ENCODE results near the gene SSTR3. TPM values are rescaled to one million over a fixed set of nuclear protein-coding genes. Genes with fewer than 3 reads are reported as not detected.
"Not testable (repeated sequence)": the region's sequence is repeated elsewhere in the genome, so short reads cannot be mapped to it uniquely, and the experiment has no call there.

Gene SSTR3
- 0.10 TPM for total RNA-seq

DNA sequence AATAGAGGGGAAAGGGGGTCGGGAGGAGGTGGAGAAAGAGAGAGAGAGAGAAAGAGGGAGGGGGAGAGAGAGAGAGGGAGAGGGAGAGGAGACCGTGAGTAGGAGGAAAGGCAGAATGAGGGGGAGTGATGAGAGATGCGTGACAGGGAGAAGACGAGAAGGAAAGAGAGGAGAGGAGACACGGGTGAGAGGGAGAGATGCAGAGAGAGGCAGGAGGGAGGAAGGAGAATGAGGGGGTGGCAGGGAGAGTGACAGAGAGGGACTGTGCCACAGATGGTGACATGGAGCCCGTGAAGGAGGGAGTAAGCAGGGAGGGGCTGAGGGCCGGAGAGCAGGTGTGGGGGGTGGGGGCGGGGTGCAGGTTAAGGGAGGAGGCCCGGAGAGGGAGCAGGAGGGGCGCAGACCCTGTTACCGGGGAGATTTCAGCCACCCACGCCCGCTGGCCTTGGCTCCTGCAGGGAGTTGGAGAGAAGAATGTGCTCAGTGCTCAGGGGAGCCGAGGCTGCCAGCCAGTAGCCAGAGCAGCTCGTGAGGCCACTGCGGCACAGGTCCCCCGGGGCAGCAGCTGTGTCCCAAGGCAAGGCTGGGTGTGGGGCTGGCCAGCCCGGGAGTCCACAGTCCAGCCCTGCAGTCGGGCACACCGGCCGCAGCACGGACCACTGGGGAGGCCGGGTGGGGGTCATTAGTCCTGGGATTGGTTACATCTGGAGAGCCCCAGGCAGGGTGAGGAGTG lies at the start of gene SSTR3:
TSS of gene SSTR3 (minus strand) at position 304 of the 733 bp plus-strand sequence. CDS start 4,674 bp downstream, outside the sequence.
- peak; percentile 26 for DNase-seq

DNA sequence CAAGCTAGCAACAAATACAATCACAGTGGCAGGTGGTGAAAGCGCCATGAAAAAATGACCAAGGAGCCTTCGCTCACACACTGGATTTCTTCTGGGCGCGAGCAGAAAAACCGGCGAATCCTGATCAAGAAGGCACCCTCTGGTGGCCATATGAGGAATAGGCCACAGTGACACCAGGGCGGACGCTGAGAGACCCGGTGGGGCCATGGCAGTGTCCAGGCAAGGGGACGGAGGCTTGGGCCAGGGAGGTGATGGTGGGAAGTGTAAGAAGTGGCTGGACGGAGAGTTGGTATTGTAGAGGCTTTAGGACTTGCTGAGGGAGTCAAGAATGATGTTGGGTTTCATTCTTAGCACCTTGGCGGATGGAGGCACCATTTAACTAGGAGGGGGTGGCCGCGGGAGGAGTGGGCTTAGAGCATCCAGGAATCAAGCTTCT lies 48.6 kb upstream of the SSTR3 start:
- peak; percentile 70 for DNase-seq

DNA sequence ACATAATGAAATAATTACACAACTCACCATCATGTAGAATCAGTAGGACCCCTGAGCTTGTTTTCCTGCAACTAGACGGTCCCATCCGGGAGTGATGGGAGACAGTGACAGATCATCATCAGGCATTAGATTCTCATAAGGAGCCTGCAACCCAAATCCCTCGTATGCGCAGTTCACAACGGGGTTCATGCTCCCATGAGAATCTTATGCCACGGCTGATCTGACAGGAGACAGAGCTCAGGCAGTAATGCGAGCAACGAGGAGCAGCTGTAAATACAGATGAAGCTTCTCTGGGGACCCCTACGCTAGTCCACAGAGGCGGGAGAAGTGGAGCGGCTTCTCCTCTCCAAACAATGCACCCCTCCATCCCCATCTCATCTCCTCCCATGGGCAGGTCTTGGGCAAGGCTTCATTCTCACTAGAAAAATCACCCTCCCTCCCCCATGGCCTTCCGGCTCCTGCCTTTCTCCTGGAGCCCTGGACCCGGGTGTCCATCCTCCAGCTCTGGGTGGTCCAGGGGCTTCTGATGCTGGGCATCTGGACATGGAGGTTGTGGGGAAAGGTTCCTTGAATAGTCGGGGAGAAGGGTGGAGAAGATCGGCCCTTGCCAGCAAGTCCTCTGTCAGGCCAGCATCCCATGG lies 48.0 kb upstream of the SSTR3 start:
- DNase-seq: no peak

GRCh38 chr22:37259540-37260029 lies 47.3 kb upstream of the SSTR3 start:
- peak; percentile 65 for DNase-seq

DNA sequence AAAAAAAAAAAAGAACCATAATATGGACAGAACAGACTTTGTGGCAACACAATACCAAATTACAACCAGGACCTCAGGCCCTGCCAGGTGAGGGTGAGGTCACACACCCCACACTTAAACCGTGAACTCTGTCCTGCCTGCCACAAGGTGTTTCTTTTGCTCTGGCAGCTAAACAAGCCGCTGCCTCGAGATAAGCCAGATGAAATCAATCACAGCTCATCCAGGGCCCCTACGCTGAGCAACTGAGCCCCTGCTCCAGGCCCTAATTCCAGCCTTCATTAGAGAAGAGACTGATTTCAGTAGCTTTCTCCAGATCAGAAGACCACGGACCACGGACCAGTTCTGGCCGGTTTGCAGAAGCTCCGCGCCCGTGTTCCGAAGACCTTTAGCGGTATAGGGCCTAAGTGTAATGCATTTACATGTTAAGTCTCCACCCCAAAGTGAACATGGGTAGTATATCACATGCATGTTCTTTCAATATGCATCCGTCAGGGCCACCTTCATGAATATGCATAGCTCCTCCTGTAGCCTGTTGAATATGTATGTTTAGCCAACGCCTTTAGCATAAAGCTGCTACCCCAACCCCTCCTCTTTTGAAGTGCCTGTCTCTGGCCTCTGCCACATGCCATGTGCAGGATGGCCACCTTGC lies 46.6 kb upstream of the SSTR3 start:
- DNase-seq: no peak

DNA sequence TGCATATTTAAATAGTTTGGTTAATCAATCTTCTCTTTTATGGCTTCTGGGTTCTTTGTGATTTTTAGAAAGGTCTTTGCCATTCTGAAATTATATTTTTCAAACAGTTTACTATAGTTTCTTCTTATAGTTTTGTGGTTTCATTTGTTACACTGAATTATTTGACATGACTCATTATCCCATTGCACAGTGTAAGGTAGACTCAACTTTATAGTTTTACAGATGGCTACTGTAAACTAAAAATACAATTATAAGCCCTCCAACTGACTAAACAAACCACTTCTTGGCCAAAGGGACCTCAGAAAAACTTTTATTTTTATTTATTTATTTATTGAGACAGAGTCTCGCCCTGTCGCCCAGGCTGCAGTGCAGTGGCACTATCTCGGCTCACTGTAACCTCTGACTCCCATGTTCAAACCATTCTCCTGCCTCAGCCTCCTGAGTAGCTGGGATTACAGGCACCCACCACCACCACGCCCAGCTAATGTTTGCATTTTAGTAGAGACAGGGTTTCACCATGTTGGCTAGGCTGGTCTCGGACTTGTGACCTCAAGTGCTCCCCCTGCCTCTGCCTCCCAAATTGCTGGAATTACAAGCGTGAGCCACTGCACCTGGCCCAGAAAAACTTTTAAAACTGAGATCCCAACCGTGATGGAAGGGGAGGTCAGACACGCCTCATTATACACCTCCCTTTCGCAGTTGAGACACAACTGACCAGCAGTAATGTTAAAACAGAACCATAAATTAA lies 45.9 kb upstream of the SSTR3 start:
- no peak for DNase-seq

GRCh38 chr22:37256075-37256726 lies 43.9 kb upstream of the SSTR3 start:
- no peak for DNase-seq

DNA sequence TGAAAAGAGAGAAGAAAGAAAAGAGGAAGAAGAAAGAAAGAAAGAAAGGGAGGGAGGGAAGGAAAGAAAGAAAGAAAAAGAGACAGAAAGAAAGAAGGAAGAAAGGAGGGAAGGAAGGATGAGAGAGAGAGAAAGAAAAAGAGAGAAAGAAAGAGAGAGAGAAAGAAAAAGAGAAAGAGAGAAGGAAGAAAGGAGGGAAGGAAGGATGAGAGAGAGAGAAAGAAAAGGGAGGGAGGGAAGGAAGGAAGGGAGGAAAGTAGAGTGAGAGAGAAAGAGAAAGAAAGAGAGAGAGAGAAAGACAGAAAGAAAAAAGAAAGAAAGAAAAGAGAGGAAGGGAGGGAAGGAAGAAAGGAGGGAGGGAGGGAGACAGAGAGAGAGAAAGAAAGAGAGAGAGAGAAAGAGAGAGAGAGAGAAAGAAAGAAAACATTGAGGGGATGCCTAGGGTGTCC lies 43.3 kb upstream of the SSTR3 start:
- DNase-seq: no peak

- DNase-seq: no peak
Observed at GRCh38 chr22:37254867-37255233, 42.6 kb upstream of the SSTR3 start.

- no peak for DNase-seq
Observed at GRCh38 chr22:37254209-37254866, 42.1 kb upstream of the SSTR3 start.

DNA sequence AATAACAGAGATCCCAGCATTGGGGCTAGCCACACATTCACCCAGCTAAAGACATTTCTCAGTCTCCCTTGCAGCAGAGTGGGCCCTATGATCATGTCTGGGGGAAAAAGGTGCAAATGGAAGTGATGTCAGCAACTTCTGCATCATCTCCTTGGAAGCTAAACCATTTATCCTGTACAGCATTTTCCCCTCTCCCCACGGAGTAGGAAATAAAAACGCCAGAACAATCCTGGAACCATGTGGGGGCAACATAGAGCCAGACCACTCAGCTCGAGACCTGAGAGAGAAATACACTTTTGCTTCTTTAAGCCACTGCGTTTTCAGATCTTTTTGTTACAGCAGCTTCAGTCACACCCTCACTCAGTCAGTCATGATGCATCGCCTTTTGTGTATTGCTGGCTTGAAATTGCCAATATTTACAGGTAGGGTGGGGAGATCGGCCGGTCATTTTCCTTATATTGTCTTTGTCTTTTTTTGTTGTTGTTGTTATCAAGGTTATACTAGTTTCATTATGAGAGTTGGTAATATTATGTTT lies 40.9 kb upstream of the SSTR3 start:
- DNase-seq: no peak

DNA sequence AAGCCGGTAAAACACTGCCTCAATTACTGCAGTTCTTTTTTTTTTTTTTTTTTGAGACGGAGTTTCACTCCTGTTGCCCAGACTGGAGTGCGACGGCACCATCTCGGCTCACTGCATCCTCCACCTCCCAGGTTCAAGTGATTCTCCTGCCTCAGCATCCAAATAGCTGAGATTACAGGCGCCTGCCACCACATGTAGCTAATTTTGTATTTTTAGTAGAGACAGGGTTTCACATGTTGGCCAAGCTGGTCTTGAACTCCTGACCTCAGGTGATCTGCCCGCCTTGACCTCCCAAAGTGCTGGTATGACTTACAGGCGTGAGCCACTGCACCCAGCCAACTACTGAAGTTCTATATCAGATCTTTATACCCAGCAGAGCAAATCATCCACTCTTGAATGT lies 39.6 kb upstream of the SSTR3 start:
- not testable (repeated sequence) for DNase-seq

DNA sequence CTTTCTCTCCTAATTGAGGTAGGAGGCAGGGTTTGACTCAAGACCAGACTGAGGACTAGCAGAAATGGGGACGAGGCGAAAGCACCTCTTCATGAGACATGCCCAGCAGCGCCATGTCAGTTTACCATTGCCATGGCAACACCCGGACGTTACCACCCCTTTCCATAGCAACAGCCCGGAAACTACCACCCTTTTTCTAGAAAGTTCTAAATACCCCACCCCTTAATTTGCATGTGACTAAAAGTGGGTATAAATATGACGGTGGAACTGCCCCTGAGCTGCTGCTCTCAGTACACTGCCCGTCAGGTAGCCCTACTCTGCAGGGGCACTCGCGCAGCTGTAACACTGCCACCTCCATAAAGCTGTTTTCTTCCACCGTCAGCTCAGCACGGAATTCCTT lies 37.7 kb upstream of the SSTR3 start:
- DNase-seq: no peak

GRCh38 chr22:37248251-37248650 lies 36.0 kb upstream of the SSTR3 start:
- no peak for DNase-seq

- DNase-seq: no peak
Observed at GRCh38 chr22:37245740-37246139, 33.5 kb upstream of the SSTR3 start.

- DNase-seq: no peak
Observed at GRCh38 chr22:37244922-37245722, 32.8 kb upstream of the SSTR3 start.

- DNase-seq: peak; percentile 60
Observed at GRCh38 chr22:37244114-37244921, 32.0 kb upstream of the SSTR3 start, which contains the start of gene RAC2. Gene RAC2 (minus strand): TSS chr22:37244269. CDS start chr22:37244148, 121 bp downstream.

- no peak for DNase-seq
Observed at GRCh38 chr22:37243402-37244113, 31.3 kb upstream of the SSTR3 start.
